ENCODE measurements around the gene CD209.

CD209 gene

GRCh38 chr19:7744871-7745650 lies 2.3 kb downstream of the CD209 start:
- Histone ChIP-seq H3K36me3 (ENCODE audit: control insufficient read depth, insufficient read depth, low read length) (no peaks in the 10 kb centered on the region), H3K4me3 (replicated peaks; ENCODE audit: low read depth, low read length) (no peak overlapping the region), H3K27me3 (replicated peaks; ENCODE audit: control insufficient read depth, insufficient read depth, low read length) (no peaks in the 10 kb centered on the region)
- no peak for DNase-seq (ENCODE audit: extremely low read depth, insufficient read length)
- TF ChIP-seq, protein P1, sequence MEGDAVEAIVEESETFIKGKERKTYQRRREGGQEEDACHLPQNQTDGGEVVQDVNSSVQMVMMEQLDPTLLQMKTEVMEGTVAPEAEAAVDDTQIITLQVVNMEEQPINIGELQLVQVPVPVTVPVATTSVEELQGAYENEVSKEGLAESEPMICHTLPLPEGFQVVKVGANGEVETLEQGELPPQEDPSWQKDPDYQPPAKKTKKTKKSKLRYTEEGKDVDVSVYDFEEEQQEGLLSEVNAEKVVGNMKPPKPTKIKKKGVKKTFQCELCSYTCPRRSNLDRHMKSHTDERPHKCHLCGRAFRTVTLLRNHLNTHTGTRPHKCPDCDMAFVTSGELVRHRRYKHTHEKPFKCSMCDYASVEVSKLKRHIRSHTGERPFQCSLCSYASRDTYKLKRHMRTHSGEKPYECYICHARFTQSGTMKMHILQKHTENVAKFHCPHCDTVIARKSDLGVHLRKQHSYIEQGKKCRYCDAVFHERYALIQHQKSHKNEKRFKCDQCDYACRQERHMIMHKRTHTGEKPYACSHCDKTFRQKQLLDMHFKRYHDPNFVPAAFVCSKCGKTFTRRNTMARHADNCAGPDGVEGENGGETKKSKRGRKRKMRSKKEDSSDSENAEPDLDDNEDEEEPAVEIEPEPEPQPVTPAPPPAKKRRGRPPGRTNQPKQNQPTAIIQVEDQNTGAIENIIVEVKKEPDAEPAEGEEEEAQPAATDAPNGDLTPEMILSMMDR (IDR thresholded peaks at IDR 0.05; ENCODE audit: insufficient read depth, low read length, poor library complexity, severe bottlenecking) = no peak

GRCh38 chr19:7744199-7744786 lies 3.0 kb downstream of the CD209 start:
- H3K4me3 ChIP-seq (replicated peaks; ENCODE audit: low read depth, low read length) = no peak overlapping the region
- TF ChIP-seq, protein P1 (IDR thresholded peaks at IDR 0.05; ENCODE audit: insufficient read depth, low read length, poor library complexity, severe bottlenecking) = no peak
- H3K27me3 ChIP-seq (replicated peaks; ENCODE audit: control insufficient read depth, insufficient read depth, low read length) = no peaks in the 10 kb centered on the region
- H3K36me3 ChIP-seq (ENCODE audit: control insufficient read depth, insufficient read depth, low read length) = no peaks in the 10 kb centered on the region
- DNase-seq (ENCODE audit: extremely low read depth, insufficient read length) = no peak

- Histone ChIP-seq H3K4me3 (replicated peaks; ENCODE audit: low read depth, low read length) (no peak overlapping the region), H3K27me3 (replicated peaks; ENCODE audit: control insufficient read depth, insufficient read depth, low read length) (no peaks in the 10 kb centered on the region)
- DNase-seq (ENCODE audit: extremely low read depth, insufficient read length) = peak; percentile 81
Observed at GRCh38 chr19:7743425-7743841, 3.9 kb downstream of the CD209 start.

GRCh38 chr19:7742991-7743390 lies 4.3 kb downstream of the CD209 start:
- Histone ChIP-seq H3K36me3 (ENCODE audit: control insufficient read depth, insufficient read depth, low read length) (no peaks in the 10 kb centered on the region), H3K27me3 (replicated peaks; ENCODE audit: control insufficient read depth, insufficient read depth, low read length) (no peaks in the 10 kb centered on the region), H3K4me3 (replicated peaks; ENCODE audit: low read depth, low read length) (no peak overlapping the region)
- TF ChIP-seq, protein P1 (IDR thresholded peaks at IDR 0.05; ENCODE audit: insufficient read depth, low read length, poor library complexity, severe bottlenecking) = no peak
- no peak for DNase-seq (ENCODE audit: extremely low read depth, insufficient read length)

More at GRCh38 chr19:7743425-7743841, 3.9 kb downstream of the CD209 start:
- TF ChIP-seq, protein P1 (IDR thresholded peaks at IDR 0.05; ENCODE audit: insufficient read depth, low read length, poor library complexity, severe bottlenecking) = no peak
- H3K36me3 ChIP-seq (ENCODE audit: control insufficient read depth, insufficient read depth, low read length) = no peaks in the 10 kb centered on the region

GRCh38 chr19:7742575-7742974 lies 4.8 kb downstream of the CD209 start:
- TF ChIP-seq, protein P1 (IDR thresholded peaks at IDR 0.05; ENCODE audit: insufficient read depth, low read length, poor library complexity, severe bottlenecking) = no peak
- H3K27me3 ChIP-seq (replicated peaks; ENCODE audit: control insufficient read depth, insufficient read depth, low read length) = no peaks in the 10 kb centered on the region
- H3K36me3 ChIP-seq (ENCODE audit: control insufficient read depth, insufficient read depth, low read length) = no peaks in the 10 kb centered on the region
- DNase-seq (ENCODE audit: extremely low read depth, insufficient read length) = no peak
- no peak overlapping the region for H3K4me3 ChIP-seq (replicated peaks; ENCODE audit: low read depth, low read length)
